Endometrial microvascular endothelial cells (primary cell): ENCODE data around the gene CCDC184. TPM values are rescaled to one million over a fixed set of nuclear protein-coding genes. Genes with fewer than 3 reads are reported as not detected.
"Not testable (repeated sequence)": the region's sequence is repeated elsewhere in the genome, so short reads cannot be mapped to it uniquely, and the experiment has no call there.

ENCODE experiments used
- in situ Hi-C: cut with HindIII; loops from 2 replicates; pipeline ENCODE4 v1.10.0; 2017; ENCODE audit warnings: low sequenced_read_pairs, low pct_unique_long_range_greater_than_20kb; ENCODE audit errors: inconsistent ontology term
- total RNA-seq: library from RNA; depleted of rRNA; stranded (reverse); fragments of >200 nt; gene quantifications from one replicate; pipeline ENCODE4 v1.2.3, GENCODE V29; 2015; ENCODE audit errors: inconsistent ontology term

CCDC184 gene
- total RNA-seq, 1 donor from 2014 or later, result 0.28 TPM

DNA sequence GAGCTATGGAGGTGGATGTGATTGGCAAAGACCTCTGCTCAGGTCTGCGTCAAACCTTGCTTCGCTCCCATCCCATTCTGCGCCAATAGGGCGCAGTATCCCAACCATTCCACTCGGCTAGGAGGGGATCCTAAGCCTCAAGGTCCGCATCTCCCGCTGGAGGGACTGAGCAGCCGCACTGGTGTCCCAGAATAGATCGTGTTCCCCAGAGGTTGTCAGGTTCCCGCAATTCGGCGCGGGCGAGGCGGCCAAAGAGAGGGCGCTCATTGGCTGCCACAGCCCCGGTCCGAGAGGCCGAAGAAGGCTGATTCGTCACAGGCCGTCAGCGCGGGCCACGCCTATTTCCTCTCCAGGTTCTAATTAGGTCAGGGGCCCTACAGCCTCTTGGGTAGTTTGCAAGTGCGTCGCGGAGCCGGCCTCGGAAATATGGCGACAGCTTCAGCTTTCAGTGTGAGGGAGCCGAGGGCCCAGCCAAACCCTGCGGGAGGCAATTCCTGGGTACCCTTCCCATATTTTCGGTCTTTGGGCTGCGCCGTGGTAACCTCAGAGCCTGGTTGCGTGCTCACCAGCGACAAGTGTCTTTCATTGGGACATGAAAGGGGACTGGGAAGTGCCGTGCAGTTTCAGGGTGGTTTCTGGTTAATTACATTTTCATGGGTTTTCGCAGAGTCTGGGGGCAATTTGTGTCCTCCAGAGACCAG lies 14.7 kb downstream of the CCDC184 start:
- in situ Hi-C loops, result no loop called here

DNA sequence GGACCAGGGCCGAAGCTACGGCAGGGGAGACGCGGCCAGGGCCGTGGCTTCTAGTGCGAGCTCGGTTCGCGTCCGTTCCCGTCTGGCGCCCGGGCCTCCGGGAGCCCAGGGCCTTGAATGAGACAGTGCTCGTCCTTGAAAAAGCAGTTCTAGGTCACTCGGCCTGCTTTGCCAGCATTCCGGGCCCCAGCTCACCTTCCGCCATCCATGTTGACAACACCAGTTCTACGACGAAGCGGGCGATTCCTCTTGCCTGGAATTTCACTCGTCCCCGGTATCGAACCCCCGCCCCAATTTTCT lies 15.2 kb downstream of the CCDC184 start:
- in situ Hi-C loops, result no loop called here

DNA sequence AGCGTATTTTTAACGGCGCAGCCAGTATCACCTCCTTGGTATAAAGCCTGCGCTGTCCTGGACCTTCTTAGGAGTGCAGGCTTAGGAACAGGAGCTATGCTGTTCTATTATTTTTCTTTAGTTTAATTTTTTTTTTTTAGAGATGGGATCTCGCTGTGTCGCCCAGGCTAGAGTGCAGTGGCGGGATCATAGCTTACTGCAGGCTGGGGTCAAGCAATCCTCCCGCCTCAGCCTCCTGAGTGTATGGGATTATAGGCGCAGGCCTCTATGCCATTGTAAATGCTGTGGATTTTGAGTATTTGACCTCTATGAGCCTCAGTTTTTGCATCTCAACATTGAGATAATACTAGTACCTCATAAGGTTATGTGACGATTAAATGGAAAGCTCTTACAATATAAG lies 15.5 kb downstream of the CCDC184 start:
- in situ Hi-C loops, result no loop called here

DNA sequence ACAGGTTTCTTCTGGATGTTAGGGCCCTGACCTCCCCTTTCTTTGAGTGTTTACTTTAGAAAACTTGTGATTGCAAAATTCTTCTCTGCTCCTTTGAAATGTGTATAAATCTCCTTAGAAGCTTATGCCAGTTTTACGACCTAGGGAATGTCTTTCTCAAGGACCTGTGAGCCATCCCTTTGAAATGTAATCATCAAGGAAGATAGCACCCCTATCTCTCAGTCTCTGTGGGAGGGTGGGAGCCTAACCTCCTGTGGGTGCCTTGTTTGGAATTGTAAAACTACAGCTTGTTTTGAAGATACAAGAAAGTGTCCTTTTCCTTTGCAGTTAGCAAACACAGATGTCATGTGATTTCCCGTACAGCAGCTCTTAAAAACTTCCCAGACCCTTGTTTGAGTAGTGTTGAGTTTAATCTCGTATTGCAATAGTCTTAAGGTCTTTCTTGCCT lies 16.4 kb downstream of the CCDC184 start:
- in situ Hi-C loops, result no loop called here

DNA sequence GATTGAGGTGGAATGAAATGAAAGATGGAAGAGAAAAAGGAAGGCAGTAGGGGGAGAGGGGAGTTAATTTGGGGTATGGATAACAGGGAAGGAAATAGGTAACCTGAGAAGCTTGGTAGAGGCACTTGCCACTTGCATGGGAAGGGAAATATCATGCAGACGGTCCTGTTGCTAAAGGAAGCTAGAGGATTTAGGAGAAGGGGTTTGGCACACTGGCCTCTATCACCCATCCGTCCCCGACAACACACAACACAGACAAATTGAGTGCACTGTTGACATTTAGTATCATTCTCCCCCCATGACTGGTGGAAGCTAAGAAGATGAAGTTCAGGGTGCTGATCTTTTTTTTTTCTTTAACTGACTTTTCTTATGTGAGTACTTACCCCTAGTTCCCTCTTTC lies 17.6 kb downstream of the CCDC184 start:
- in situ Hi-C loops, result no loop called here

DNA sequence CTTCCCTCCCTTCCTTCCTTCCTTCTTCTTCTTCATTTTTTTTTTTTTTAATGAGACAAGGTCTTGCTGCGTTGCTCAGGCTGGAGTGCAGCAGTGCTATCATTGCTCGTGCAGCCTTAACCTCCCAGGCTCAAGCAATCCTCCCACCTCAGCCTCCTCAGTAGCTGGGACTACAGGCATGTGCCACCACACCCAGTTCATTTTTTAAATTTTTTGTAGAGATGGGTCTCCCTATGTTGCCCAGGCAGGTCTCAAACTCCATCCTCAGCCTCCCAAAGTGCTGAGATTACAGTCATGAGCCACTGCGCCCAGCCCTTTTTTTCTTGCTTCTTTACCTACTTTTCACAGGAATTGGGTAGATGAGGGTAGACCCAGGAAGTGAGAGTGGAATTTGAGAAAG lies 18.1 kb downstream of the CCDC184 start:
- in situ Hi-C loops, result no loop called here

DNA sequence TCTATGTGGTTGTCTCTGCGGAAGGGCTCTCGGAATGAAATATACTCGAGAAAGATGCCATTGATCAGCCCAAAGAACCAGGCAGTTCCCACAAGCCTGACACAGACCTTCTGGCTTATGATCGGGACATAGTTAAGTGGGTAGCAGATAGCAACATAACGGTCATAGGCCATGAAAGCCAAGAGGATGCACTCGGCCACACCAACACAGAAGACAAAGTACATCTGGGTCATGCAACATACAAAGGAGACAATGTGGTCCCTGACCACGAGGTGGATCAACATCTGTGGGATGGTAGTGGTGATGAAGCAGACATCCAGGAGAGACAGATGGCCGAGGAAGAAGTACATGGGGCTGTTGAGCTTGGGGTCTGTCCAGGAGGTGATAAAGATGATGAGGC lies 19.3 kb downstream of the CCDC184 start:
- in situ Hi-C loops, result no loop called here

DNA sequence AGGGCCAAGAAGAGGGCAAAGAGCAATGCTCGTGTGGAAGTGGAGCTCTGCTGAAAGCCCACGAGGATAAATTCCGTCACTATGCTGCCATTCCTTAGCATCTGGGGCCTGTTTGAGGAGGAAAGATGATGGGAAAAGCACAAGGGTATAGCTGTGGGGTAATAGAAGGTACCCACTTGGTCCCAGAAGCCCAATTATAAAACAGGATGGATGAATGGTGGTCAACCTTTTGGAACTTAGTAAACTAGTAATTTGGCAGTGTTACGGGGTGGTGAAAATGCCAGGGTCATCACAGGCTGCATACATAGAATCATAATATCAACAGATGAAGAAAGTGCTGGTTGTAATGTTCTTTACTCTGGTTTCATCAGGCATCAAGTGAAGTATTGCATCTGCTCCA lies 19.7 kb downstream of the CCDC184 start, which contains the start of gene OR10AD1:
OR10AD1 (minus strand) TSS at position 101 of the 400 bp plus-strand sequence; CDS start at position 101, 0 bp downstream.
- in situ Hi-C loops, result no loop called here

DNA sequence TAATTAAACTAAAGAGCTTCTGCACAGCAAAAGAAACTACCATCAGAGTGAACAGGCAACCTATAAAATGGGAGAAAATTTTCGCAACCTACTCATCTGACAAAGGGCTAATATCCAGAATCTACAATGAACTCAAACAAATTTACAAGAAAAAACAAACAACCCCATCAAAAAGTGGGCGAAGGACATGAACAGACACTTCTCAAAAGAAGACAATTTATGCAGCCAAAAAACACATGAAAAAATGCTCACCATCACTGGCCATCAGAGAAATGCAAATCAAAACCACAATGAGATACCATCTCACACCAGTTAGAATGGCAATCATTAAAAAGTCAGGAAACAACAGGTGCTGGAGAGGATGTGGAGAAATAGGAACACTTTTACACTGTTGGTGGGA lies 26.1 kb downstream of the CCDC184 start:
- in situ Hi-C loops, result not testable (repeated sequence)

DNA sequence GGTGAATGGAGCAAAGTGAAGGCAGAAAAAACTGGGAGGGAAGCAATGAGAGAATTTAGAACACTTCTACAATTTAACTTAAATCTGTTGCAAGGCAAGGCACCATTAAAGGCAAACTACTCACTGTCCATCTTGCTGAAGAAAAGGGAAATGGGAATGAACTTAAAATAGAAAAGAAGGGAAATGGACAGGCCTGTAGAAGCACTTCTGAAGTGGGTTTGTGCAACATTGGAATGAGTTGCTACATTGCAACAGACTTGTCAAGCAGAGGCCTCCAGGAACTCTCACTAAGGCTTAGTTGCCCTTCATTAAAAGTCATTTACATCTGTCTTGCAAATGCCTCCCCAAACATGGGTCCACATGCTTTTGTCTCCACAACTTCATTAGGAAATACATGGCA lies 33.3 kb downstream of the CCDC184 start:
- in situ Hi-C loops, result no loop called here

DNA sequence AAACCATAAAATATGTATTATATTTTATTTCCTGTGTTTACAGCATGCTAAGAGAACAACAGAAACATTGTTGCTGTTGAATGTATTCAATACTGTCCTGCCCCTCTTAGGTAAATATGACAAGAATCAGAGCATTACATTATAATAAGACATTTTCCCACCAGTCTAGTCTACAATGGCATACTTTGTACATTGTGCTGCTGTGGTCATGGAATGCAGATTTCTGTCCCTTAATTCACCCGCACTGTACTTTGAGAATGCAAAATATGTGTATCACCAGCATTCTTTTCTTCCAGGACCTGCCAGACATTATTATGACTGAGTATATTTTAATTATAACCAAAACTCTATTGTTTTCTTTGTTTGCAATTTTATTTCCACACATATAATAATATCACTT lies 36.2 kb downstream of the CCDC184 start:
- in situ Hi-C loops, result no loop called here

DNA sequence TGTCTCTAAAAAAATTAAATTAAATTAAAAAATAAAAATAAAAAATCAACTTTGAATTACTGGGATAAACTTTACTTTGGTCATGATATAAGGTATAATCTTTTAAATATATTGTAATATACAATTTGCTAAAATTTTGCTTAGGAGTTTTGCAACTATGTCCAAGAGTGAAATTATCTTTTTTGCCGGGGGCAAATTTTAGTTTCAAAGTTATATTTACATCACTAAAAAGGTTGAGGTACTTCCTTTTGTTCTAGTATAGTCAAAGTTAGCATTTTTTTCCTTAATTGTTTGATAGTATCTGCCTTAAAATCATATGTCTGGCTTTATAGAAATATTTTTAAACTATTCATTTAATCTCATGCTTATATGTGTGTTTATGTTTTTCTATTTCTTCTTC lies 37.3 kb downstream of the CCDC184 start:
- in situ Hi-C loops, result no loop called here

DNA sequence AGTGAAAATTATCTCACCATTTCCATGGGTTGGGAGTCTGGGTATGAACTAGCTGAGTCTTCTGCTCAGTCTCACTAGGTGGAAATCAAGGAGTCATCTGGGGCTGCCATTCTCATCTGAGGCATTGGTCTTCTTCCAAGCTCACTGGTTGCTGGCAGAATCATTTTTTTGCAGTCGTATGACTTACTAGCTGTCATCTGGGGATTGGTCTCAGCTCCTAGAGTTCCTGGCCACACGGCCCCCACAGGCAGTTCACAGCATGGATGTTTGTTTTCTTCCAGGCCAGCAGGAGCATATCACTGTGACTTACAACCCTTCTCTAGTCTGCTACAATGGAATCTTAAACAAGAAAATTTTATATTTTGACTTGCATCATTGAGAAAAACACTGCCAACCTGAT lies 38.2 kb downstream of the CCDC184 start:
- in situ Hi-C loops, result no loop called here

DNA sequence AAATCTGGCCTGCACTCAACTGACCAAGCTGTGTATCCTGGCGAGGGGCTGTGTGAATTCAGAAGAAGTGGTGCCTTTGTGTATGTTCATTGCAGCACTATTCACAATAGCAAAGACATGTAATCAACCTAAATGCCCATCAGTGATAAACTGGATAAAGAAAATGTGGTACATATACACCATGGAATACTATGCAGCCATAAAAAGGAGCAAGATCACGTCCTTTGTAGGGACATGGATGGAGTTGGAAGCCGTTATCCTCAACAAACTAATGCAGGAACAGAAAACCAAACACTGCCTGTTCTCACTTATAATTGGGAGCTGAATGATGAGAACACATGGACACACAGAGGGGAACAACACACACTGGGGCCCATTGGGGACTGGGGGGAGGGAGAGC lies 41.1 kb downstream of the CCDC184 start:
- in situ Hi-C loops, result not testable (repeated sequence)

DNA sequence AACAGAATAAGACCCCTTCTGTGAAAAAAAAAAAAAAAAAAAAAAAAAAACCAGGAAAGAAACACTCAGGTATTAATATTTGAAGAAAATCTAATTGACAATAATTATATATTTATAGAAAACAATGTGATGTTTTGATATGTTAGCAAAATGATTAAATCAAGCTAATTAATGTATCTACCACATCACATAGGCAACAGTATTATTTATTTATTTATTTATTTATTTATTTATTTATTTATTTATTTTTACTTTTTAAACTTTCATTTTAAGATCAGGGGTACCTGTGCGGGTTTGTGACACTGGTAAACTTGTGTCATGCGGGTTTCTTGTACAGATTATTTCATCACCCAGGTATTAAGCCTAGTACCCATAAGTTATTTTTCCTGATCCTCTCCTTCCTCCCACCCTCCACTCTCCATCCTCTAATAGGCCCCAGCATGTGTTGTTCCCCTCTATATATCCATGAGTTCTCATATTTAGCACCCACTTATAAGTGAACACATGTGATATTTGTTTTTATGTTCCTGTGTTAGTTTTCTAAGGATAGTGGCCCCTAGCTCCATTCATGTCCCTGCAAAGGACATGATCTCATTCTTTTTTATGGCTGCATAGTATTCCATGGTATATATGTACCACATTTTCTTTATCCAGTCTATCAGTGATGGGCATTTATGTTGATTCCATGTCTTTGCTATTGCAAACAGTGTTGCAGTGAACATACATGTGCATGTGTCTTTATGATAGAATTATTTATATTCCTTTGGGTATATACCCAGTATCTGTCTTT lies 47.9 kb downstream of the CCDC184 start:
- in situ Hi-C loops, result not testable (repeated sequence)

Other genes with a start within 250 kb of the CCDC184 start
- 115 TPM for gene TMEM106C, start 220.0 kb upstream of the CCDC184 start, total RNA-seq
- not detected for gene COL2A1, start 179.2 kb upstream of the CCDC184 start, total RNA-seq
- 20.0 TPM for gene SENP1, start 77.6 kb upstream of the CCDC184 start, total RNA-seq
- gene PFKM, start 64.3 kb upstream of the CCDC184 start, total RNA-seq, result 70.6 TPM
- gene ASB8, start 26.1 kb upstream of the CCDC184 start, total RNA-seq, result 19.1 TPM
- not detected for gene OR10AD1, start 19.6 kb downstream of the CCDC184 start, total RNA-seq
- gene ZNF641, start 167.3 kb downstream of the CCDC184 start, total RNA-seq, result 8.5 TPM